Hepatocyte (in vitro differentiated cells): ENCODE results near the gene ULK4. TPM values are rescaled to one million over a fixed set of nuclear protein-coding genes. Genes with fewer than 3 reads are reported as not detected.

Source experiments
- DNase-seq: peaks from one replicate; pipeline ENCODE4 v3.0.0-alpha.2; 2016; ENCODE audit warnings: low spot score
- H2AFZ ChIP-seq: fragments of 200-600 bp; sonication (generic); 2 replicates; pipeline ENCODE4 v1.6.0; 2016; ENCODE audit warnings: antibody characterized with exemption, mild to moderate bottlenecking
- H3K27ac ChIP-seq: fragments of 200-600 bp; sonication (generic); 2 replicates; pipeline ENCODE4 v1.5.1; 2016; ENCODE audit warnings: mild to moderate bottlenecking
- H3K27me3 ChIP-seq: fragments of 200-600 bp; sonication (generic); 2 replicates; pipeline ENCODE4 v1.6.1; 2016
- H3K36me3 ChIP-seq: fragments of 200-600 bp; sonication (generic); replicated peaks from 2 replicates; pipeline ENCODE4 v1.5.1; 2016; ENCODE audit warnings: low read depth; ENCODE audit not compliant: insufficient read depth
- H3K4me1 ChIP-seq: fragments of 200-600 bp; sonication (generic); 2 replicates; pipeline ENCODE4 v1.5.1; 2016; ENCODE audit warnings: mild to moderate bottlenecking, moderate library complexity; ENCODE audit not compliant: insufficient read depth
- H3K4me2 ChIP-seq: fragments of 200-600 bp; sonication (generic); 2 replicates; pipeline ENCODE4 v1.6.0; 2016
- H3K4me3 ChIP-seq: fragments of 200-600 bp; sonication (generic); 2 replicates; pipeline ENCODE4 v1.5.1; 2016; ENCODE audit warnings: mild to moderate bottlenecking
- H3K79me2 ChIP-seq: fragments of 200-600 bp; sonication (generic); 2 replicates; pipeline ENCODE4 v1.6.0; 2017; ENCODE audit warnings: mild to moderate bottlenecking
- H3K9me2 ChIP-seq: fragments of 200-600 bp; sonication (generic); replicated peaks from 2 replicates; pipeline ENCODE4 v1.6.0; 2017; ENCODE audit warnings: mild to moderate bottlenecking; ENCODE audit not compliant: insufficient read depth
- H3K9me3 ChIP-seq: fragments of 200-600 bp; sonication (generic); 2 replicates; pipeline ENCODE4 v1.5.1; 2016; ENCODE audit warnings: low read depth, mild to moderate bottlenecking
- H4K20me1 ChIP-seq: fragments of 200-600 bp; sonication (generic); 2 replicates; pipeline ENCODE4 v1.6.0; 2016; ENCODE audit warnings: mild to moderate bottlenecking; ENCODE audit not compliant: insufficient read depth, poor library complexity, severe bottlenecking
- EZH2 ChIP-seq: fragments of 200-600 bp; sonication (generic); IDR thresholded peaks from 2 replicates; pipeline ENCODE4 v1.6.1; 2016; ENCODE audit warnings: antibody characterized with exemption, mild to moderate bottlenecking, borderline replicate concordance
- EZH2phosphoT487 ChIP-seq: fragments of 200-600 bp; sonication (generic); IDR thresholded peaks from one replicate; pipeline ENCODE4 v1.6.1; 2018; ENCODE audit warnings: antibody characterized with exemption, mild to moderate bottlenecking, low read depth, moderate library complexity; ENCODE audit not compliant: unreplicated experiment, severe bottlenecking
- WGBS: methylation state at CpG from one replicate; pipeline ENCODE4 v1.1.6; 2016; ENCODE audit warnings: low lambda C conversion rate; ENCODE audit errors: missing lambda C conversion rate; 5-methylcytosine and 5-hydroxymethylcytosine counted together
- polyA plus RNA-seq: library from polyadenylated mRNA; unstranded; fragments of >200 nt; fragmentation: Nextera tagmentation; extraction: Ambion mirVana; gene quantifications from 2 replicates; pipeline ENCODE4 v1.2.1, GENCODE V29; 2016
- total RNA-seq: library from RNA; depleted of rRNA; stranded (reverse); fragments of >200 nt; gene quantifications from 2 replicates; pipeline ENCODE4 v1.2.3, GENCODE V29; 2014
- TF ChIP-seq, protein P1 (sequence below): fragments of 200-600 bp; sonication (generic); IDR thresholded peaks from 2 replicates; pipeline ENCODE4 v1.5.1; 2016; ENCODE audit warnings: antibody characterized with exemption, mild to moderate bottlenecking; ENCODE audit not compliant: poor library complexity

Gene ULK4
- total and polyA plus RNA-seq, 2 experiments from 2014 or later: 3.8 to 9.1 TPM

DNA sequence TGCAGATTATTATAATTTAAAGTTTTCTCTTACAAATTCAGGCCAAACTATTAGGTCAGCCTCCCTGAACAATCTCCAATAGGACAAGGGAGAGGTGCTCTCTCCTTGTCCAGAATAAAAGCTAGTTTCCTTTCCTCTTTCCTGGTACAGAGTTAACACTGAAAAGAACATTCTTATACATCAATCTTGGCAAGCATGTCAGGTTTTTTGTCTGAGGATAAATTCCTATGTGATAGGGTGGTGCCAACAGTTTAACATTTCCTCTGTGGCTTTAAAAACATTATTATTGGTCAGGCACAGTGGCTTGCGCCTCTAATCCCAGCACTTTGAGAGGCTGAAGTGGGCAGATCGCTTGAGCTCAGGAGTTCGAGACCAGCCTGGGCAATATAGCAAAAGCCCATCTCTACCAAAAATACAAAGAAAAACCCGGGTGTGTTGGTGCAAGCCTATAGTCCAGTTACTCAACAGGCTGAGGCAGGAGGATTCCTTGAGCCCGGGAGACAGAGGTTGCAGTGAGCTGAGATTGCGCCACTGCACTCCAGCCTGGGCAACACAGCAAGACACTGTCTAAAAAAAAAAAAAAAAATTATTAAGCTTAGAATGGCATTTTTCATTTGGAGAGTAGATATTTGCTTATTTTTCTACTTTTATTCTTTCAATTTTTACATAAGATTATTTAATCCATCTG is 13.7 kb upstream of the ULK4 start:
- no peaks in the 10 kb centered on the region for H3K9me2 ChIP-seq
- no peaks in the 10 kb centered on the region for H3K4me1 ChIP-seq
- 91% methylated on average over 6 of the region's 6 CpGs for WGBS
- no peak overlapping the region for H3K4me3 ChIP-seq
- H3K79me2 ChIP-seq: no peaks in the 10 kb centered on the region
- no peak overlapping the region for H3K27ac ChIP-seq
- no peaks in the 10 kb centered on the region for H4K20me1 ChIP-seq
- no peak overlapping the region for H2AFZ ChIP-seq
- TF ChIP-seq, protein P1, sequence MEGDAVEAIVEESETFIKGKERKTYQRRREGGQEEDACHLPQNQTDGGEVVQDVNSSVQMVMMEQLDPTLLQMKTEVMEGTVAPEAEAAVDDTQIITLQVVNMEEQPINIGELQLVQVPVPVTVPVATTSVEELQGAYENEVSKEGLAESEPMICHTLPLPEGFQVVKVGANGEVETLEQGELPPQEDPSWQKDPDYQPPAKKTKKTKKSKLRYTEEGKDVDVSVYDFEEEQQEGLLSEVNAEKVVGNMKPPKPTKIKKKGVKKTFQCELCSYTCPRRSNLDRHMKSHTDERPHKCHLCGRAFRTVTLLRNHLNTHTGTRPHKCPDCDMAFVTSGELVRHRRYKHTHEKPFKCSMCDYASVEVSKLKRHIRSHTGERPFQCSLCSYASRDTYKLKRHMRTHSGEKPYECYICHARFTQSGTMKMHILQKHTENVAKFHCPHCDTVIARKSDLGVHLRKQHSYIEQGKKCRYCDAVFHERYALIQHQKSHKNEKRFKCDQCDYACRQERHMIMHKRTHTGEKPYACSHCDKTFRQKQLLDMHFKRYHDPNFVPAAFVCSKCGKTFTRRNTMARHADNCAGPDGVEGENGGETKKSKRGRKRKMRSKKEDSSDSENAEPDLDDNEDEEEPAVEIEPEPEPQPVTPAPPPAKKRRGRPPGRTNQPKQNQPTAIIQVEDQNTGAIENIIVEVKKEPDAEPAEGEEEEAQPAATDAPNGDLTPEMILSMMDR: no peak
- TF ChIP-seq EZH2 (no peak), EZH2phosphoT487 (no peak)
- no peak for DNase-seq
- no peaks in the 10 kb centered on the region for H3K36me3 ChIP-seq
- H3K27me3 ChIP-seq: no peaks in the 10 kb centered on the region
- no peak overlapping the region for H3K4me2 ChIP-seq
- no peaks in the 10 kb centered on the region for H3K9me3 ChIP-seq

DNA sequence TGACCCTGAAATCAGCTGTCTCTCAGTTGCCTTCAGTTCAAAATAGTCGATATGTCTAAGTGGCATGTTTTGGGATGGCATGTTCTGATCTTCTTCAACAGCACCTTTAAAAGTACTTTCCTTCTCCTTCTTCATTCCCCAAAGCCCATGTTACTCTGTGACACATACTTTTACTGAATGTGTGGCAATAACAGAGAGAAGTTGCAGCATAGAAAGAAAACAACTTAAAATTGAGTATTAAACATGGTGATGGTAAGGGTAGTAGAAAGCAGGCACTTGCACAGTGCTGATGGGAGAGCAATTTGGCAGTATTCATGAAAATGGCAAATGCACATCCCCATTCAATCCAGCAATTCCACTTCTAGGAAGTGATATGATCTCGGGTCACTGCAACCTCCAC is 12.3 kb upstream of the ULK4 start:
- no peak for DNase-seq
- Histone ChIP-seq H3K4me1 (no peaks in the 10 kb centered on the region), H4K20me1 (no peaks in the 10 kb centered on the region), H3K9me2 (no peaks in the 10 kb centered on the region), H3K79me2 (no peaks in the 10 kb centered on the region), H3K27ac (no peak overlapping the region), H3K4me3 (no peak overlapping the region), H3K27me3 (no peaks in the 10 kb centered on the region), H3K36me3 (no peaks in the 10 kb centered on the region), H3K9me3 (no peaks in the 10 kb centered on the region), H2AFZ (no peak overlapping the region), H3K4me2 (no peak overlapping the region)
- TF ChIP-seq, protein P1: no peak
- TF ChIP-seq EZH2phosphoT487 (no peak), EZH2 (no peak)
- 94% methylated on average over 2 of the region's 2 CpGs for WGBS

DNA sequence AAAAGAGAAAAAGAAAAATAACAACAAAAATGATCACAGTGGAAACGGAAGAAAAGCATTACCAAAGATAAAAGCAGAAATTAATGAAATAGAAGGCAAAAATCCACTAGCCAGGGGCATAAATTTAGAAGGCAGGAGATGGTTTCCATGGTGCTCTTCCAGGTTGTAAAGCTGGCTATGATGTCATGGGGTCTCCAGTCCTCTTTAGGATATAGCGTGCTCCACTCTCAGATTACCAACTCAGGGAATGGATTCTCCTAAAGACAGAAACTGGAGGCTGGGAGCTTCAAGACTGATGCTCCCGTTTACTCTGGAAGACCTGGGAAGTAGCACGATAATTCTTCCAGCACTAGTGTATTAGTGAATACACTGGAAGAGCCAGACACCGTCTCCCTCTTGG is 10.9 kb upstream of the ULK4 start:
- Histone ChIP-seq H3K27ac (no peak overlapping the region), H3K4me2 (no peak overlapping the region), H3K79me2 (no peaks in the 10 kb centered on the region), H3K9me2 (no peaks in the 10 kb centered on the region), H2AFZ (no peak overlapping the region), H3K4me3 (no peak overlapping the region), H3K27me3 (no peaks in the 10 kb centered on the region), H3K4me1 (no peaks in the 10 kb centered on the region), H3K36me3 (no peaks in the 10 kb centered on the region), H4K20me1 (no peaks in the 10 kb centered on the region), H3K9me3 (no peaks in the 10 kb centered on the region)
- DNase-seq: no peak
- TF ChIP-seq, protein P1: no peak
- no peak for TF ChIP-seq EZH2phosphoT487
- TF ChIP-seq EZH2: no peak
- 79% methylated on average over 5 of the region's 5 CpGs for WGBS
